HCT116 (cell line): Measurements from ENCODE around the gene UPK3A.

Experiments
- EZH2 ChIP-seq: fragments of 200-600 bp; sonication (generic); IDR thresholded peaks from 2 replicates; pipeline ENCODE4 v1.6.1; 2017; ENCODE audit warnings: antibody characterized with exemption, mixed run types
- POLR2A ChIP-seq: IDR thresholded peaks from 2 replicates; pipeline ENCODE4 v1.7.0; 2011; ENCODE audit warnings: borderline replicate concordance; ENCODE audit not compliant: insufficient read depth, insufficient read length; ENCODE audit errors: extremely low read depth
- ZNF274 ChIP-seq: fragments of 200-500 bp; sonication (Bioruptor generic); IDR thresholded peaks from 2 replicates; pipeline ENCODE4 v1.6.1; 2014; ENCODE audit warnings: mild to moderate bottlenecking, low read depth, low read length, inconsistent platforms
- TF ChIP-seq, protein P1 (sequence below), 3 experiments: fragments of 200-600 bp in 1 of 3; sonication (generic) in 1 of 3; IDR thresholded peaks in 2 of 3; conservative IDR thresholded peaks in 1 of 3; 2 replicates each; pipeline ENCODE4 v1.5.1; 2012 to 2017; ENCODE audit warnings: low read depth in 2 of 3, low read length in 2 of 3, antibody characterized with exemption in 1 of 3, borderline replicate concordance in 1 of 3, control low read depth in 1 of 3, mild to moderate bottlenecking in 1 of 3, mixed read lengths in 1 of 3, mixed run types in 1 of 3, moderate library complexity in 1 of 3; ENCODE audit not compliant: insufficient read depth in 1 of 3

DNA sequence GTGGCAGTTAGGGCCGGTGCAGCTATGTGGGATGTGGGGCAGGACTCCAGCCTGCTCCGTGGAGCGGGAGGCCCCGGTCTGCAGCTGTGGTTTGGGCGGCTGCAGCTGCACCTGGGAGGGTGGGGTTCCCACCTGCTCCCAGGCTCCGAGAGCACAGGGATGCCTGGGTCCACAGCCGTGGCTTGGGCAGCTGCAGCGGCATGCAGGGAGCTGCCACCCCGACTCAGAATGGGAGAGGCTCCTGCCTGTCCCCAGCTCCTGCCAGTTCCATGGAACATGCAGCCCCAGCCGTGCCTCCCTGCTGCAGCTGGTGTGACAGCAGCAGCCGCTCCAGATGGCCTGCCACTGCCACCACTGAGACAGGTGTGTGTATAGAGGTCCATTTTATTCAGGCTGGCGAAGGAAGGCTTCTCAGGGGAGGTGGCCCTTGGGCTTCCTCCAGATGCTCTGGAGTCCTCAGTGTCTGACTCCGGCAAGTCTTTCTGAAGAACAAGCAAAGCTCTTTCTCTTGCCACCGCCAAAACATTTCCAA is 21.8 kb upstream of the UPK3A start:
- TF ChIP-seq ZNF274 (no peak), POLR2A (no peak), EZH2 (no peak)
- TF ChIP-seq, protein P1, sequence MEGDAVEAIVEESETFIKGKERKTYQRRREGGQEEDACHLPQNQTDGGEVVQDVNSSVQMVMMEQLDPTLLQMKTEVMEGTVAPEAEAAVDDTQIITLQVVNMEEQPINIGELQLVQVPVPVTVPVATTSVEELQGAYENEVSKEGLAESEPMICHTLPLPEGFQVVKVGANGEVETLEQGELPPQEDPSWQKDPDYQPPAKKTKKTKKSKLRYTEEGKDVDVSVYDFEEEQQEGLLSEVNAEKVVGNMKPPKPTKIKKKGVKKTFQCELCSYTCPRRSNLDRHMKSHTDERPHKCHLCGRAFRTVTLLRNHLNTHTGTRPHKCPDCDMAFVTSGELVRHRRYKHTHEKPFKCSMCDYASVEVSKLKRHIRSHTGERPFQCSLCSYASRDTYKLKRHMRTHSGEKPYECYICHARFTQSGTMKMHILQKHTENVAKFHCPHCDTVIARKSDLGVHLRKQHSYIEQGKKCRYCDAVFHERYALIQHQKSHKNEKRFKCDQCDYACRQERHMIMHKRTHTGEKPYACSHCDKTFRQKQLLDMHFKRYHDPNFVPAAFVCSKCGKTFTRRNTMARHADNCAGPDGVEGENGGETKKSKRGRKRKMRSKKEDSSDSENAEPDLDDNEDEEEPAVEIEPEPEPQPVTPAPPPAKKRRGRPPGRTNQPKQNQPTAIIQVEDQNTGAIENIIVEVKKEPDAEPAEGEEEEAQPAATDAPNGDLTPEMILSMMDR (IDR thresholded peaks at IDR 0.05 in 2 of 3, conservative IDR thresholded peaks at IDR 0.05 in 1 of 3; ENCODE audit: borderline replicate concordance in 1 of 3, insufficient read depth in 1 of 3, low read depth in 2 of 3, low read length in 2 of 3), result no peak
